Smooth muscle cell of the pulmonary artery (primary cell): ENCODE results near the gene HMGCS1. TPM values are rescaled to one million over a fixed set of nuclear protein-coding genes. Genes with fewer than 3 reads are reported as not detected.

ENCODE experiments used
- total RNA-seq: library from RNA; depleted of rRNA; stranded (reverse); fragments of >200 nt; gene quantifications from 2 replicates; pipeline ENCODE4 v1.2.3, GENCODE V29; 2014

Gene HMGCS1
- 44.2 and 61.5 TPM in 2 replicates for total RNA-seq

GRCh38 chr5:43313035-43313853 is at the start of gene HMGCS1:
HMGCS1 (minus strand) TSS chr5:43313412; CDS start chr5:43298965, 14,447 bp downstream.

Other genes with a start within 250 kb of the HMGCS1 start
- gene ZNF131, start 192.5 kb downstream of the HMGCS1 start, total RNA-seq = 24.6 and 30.2 TPM in 2 replicates
- 2.7 and 3.2 TPM in 2 replicates for gene NIM1K, start 121.2 kb downstream of the HMGCS1 start, total RNA-seq
- 13.4 and 20.9 TPM in 2 replicates for gene CCL28, start 99.0 kb upstream of the HMGCS1 start, total RNA-seq
- gene TMEM267, start 170.5 kb upstream of the HMGCS1 start, total RNA-seq = 26.4 and 27.3 TPM in 2 replicates
- gene C5orf34, start 201.7 kb upstream of the HMGCS1 start, total RNA-seq = 2.6 and 2.7 TPM in 2 replicates
- 116 and 119 TPM in 2 replicates for gene PAIP1, start 243.7 kb upstream of the HMGCS1 start, total RNA-seq